ENCODE measurements around the gene RUBCN. TPM values are rescaled to one million over a fixed set of nuclear protein-coding genes. Genes with fewer than 3 reads are reported as not detected.

RUBCN gene
- total and polyA plus RNA-seq, 9 of the 15 experiments (the other 6 are each of a cell fraction or from before 2014, with no cell fraction given): 8.4 to 24.0 (median 11.9) TPM

- TF ChIP-seq NCOA6 (IDR thresholded peaks at IDR 0.05): no peak
- no peak for TF ChIP-seq BRCA1 (IDR thresholded peaks at IDR 0.05)
- no peak for TF ChIP-seq BRCA1 (CRISPR knock-in tag; IDR thresholded peaks at IDR 0.05)
- TF ChIP-seq ZEB2 (IDR thresholded peaks at IDR 0.05): peak; percentile 35; the same call in 1 of the 2 replicates
- TF ChIP-seq RBFOX2 (IDR thresholded peaks at IDR 0.05; ENCODE audit: low read depth, low read length): no peak
- no peak for TF ChIP-seq HEY1 (CRISPR knock-in tag; IDR thresholded peaks at IDR 0.05; ENCODE audit: borderline replicate concordance)
- TF ChIP-seq HDGF (IDR thresholded peaks at IDR 0.05): peak; percentile 31; the same call in 1 of the 2 replicates
- no peak for TF ChIP-seq FOXA3 (CRISPR knock-in tag; conservative IDR thresholded peaks at IDR 0.05 in 1 of 2, IDR thresholded peaks at IDR 0.05 in 1 of 2)
- TF ChIP-seq ZNF354B (CRISPR knock-in tag; IDR thresholded peaks at IDR 0.05): no peak
- no peak for TF ChIP-seq ZNF174 (CRISPR knock-in tag; IDR thresholded peaks at IDR 0.05)
- TF ChIP-seq, protein P1, sequence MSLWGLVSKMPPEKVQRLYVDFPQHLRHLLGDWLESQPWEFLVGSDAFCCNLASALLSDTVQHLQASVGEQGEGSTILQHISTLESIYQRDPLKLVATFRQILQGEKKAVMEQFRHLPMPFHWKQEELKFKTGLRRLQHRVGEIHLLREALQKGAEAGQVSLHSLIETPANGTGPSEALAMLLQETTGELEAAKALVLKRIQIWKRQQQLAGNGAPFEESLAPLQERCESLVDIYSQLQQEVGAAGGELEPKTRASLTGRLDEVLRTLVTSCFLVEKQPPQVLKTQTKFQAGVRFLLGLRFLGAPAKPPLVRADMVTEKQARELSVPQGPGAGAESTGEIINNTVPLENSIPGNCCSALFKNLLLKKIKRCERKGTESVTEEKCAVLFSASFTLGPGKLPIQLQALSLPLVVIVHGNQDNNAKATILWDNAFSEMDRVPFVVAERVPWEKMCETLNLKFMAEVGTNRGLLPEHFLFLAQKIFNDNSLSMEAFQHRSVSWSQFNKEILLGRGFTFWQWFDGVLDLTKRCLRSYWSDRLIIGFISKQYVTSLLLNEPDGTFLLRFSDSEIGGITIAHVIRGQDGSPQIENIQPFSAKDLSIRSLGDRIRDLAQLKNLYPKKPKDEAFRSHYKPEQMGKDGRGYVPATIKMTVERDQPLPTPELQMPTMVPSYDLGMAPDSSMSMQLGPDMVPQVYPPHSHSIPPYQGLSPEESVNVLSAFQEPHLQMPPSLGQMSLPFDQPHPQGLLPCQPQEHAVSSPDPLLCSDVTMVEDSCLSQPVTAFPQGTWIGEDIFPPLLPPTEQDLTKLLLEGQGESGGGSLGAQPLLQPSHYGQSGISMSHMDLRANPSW (CRISPR knock-in tag; IDR thresholded peaks at IDR 0.05): no peak
- TF ChIP-seq CREBBP (IDR thresholded peaks at IDR 0.05; ENCODE audit: low read depth, low read length): no peak
- TF ChIP-seq, protein P2, sequence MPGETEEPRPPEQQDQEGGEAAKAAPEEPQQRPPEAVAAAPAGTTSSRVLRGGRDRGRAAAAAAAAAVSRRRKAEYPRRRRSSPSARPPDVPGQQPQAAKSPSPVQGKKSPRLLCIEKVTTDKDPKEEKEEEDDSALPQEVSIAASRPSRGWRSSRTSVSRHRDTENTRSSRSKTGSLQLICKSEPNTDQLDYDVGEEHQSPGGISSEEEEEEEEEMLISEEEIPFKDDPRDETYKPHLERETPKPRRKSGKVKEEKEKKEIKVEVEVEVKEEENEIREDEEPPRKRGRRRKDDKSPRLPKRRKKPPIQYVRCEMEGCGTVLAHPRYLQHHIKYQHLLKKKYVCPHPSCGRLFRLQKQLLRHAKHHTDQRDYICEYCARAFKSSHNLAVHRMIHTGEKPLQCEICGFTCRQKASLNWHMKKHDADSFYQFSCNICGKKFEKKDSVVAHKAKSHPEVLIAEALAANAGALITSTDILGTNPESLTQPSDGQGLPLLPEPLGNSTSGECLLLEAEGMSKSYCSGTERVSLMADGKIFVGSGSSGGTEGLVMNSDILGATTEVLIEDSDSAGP (CRISPR knock-in tag; IDR thresholded peaks at IDR 0.05): no peak
- TF ChIP-seq ZNF197 (CRISPR knock-in tag; IDR thresholded peaks at IDR 0.05; ENCODE audit: low read depth): no peak
- TF ChIP-seq MEF2A (IDR thresholded peaks at IDR 0.05; ENCODE audit: control insufficient read depth, low read depth, low read length): no peak
- TF ChIP-seq KLF6 (CRISPR knock-in tag; IDR thresholded peaks at IDR 0.05; ENCODE audit: borderline replicate concordance): no peak
- TF ChIP-seq CHD1 (IDR thresholded peaks at IDR 0.05; ENCODE audit: low read length): no peak
- TF ChIP-seq KDM2B (CRISPR knock-in tag; IDR thresholded peaks at IDR 0.05): 0 out of 2 replicates have a peak, but pooled peaks have one; percentile 36
- TF ChIP-seq, protein P3, sequence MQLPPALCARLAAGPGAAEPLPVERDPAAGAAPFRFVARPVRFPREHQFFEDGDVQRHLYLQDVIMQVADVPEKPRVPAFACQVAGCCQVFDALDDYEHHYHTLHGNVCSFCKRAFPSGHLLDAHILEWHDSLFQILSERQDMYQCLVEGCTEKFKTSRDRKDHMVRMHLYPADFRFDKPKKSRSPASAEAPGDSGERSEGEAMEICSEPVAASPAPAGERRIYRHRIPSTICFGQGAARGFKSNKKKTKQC (CRISPR knock-in tag; IDR thresholded peaks at IDR 0.05): no peak
- TF ChIP-seq NFE2L1 (tag; IDR thresholded peaks at IDR 0.05; ENCODE audit: borderline replicate concordance, low read depth): no peak
- TF ChIP-seq POLR2G (IDR thresholded peaks at IDR 0.05; ENCODE audit: low read depth, low read length): no peak
- no peak for TF ChIP-seq ZNF76 (CRISPR knock-in tag; IDR thresholded peaks at IDR 0.05; ENCODE audit: borderline replicate concordance)
- TF ChIP-seq XRCC3 (IDR thresholded peaks at IDR 0.05): no peak
- TF ChIP-seq CBX8 (IDR thresholded peaks at IDR 0.05; ENCODE audit: borderline replicate concordance, extremely low read depth, low read depth, low read length, poor library complexity, severe bottlenecking): no peak
- TF ChIP-seq HMBOX1 (IDR thresholded peaks at IDR 0.05): no peak
- no peak for TF ChIP-seq BDP1 (IDR thresholded peaks at IDR 0.05; ENCODE audit: insufficient read depth, insufficient read length)
Observed at GRCh38 chr3:197749315-197749600, 12.6 kb upstream of the RUBCN start (continued).
